ENCODE results near the gene IL1RN.

The IL1RN gene

DNA sequence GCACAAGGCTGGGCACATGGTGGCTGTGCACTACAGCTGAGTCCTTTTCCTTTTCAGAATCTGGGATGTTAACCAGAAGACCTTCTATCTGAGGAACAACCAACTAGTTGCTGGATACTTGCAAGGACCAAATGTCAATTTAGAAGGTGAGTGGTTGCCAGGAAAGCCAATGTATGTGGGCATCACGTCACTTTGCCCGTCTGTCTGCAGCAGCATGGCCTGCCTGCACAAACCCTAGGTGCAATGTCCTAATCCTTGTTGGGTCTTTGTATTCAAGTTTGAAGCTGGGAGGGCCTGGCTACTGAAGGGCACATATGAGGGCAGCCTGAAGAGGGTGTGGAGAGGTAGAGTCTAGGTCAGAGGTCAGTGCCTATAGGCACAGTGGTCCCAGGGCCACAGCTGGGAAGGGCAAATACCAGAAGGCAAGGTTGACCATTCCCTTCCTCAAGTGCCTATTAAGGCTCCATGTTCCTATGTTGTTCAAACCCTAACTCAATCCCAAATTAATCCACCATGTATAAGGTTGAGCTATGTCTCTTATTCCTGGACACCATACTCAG lies 2.2 kb downstream of the IL1RN start:
- no peak for DNase-seq (ENCODE audit: low spot score)

DNA sequence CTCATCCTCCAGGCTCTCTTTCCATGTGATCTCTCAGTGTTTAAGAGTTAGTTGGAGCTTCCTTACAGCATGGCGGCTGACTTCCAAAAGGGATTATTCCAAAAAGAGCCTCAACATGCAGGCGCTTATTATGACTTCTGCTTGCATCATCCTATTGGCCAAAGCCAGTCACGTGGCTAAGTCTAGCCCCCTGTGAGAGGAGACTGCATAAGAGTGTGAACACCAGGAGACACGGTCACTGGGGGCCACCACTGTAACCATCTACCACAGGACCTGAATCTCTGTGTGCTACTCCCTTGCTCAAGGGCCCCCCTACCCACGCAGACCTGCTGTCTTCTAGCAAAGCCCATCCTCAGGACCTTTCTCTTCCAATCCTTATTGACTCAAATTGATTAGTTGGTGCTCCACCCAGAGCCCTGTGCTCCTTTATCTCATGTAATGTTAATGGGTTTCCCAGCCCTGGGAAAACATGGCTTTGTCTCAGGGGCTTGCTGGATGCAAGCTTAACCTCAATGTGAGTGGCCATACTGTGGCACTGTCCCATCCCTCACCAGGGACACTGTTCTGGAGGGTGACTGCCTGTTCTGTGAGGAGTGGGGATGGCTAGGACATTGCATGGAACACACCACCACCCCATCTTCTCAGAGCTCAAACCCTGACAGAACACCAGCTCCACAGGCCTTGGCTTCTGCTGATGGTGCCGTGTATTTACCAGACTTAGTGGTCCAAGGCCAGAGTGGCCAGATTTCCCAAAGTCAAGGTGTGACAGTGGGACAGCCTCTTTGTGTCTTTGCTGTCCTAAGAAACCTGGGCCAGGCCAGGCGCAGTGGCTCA lies 4.2 kb downstream of the IL1RN start:
- no peak for DNase-seq (ENCODE audit: low spot score)

DNA sequence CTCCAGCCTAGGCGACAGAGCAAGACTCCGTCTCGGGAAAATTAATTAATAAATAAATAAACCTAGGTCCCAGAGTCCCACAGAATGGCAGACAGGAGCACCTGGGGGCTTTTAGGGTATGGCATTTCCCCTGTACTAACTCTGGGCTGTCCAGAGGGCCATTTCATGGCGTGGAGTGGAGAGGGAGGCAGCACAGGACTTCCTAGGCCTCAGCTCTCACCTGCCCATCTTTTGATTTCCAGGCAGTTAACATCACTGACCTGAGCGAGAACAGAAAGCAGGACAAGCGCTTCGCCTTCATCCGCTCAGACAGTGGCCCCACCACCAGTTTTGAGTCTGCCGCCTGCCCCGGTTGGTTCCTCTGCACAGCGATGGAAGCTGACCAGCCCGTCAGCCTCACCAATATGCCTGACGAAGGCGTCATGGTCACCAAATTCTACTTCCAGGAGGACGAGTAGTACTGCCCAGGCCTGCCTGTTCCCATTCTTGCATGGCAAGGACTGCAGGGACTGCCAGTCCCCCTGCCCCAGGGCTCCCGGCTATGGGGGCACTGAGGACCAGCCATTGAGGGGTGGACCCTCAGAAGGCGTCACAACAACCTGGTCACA lies 5.1 kb downstream of the IL1RN start:
- no peak for DNase-seq (ENCODE audit: low spot score)

DNA sequence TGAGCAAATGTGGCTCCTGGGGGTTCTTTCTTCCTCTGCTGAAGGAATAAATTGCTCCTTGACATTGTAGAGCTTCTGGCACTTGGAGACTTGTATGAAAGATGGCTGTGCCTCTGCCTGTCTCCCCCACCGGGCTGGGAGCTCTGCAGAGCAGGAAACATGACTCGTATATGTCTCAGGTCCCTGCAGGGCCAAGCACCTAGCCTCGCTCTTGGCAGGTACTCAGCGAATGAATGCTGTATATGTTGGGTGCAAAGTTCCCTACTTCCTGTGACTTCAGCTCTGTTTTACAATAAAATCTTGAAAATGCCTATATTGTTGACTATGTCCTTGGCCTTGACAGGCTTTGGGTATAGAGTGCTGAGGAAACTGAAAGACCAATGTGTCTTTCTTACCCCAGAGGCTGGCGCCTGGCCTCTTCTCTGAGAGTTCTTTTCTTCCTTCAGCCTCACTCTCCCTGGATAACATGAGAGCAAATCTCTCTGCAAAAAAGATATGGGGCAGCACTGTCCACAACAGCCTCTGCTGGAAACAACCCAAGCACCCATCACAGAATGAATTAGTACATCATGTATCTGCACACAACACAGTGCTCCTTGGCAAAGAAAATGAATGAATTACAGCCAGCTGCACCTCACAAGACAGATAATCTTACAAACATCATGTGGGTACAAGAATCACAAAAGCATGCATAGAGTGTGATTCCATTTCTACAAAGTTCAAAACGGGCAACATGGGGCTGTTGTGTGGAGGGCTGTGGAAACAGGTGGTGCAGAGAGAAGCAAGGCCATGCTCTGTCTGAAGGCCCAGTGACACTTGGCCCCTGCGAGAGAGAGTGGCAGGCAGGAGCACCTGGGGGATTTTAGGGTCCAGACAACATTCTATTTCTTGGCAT lies 6.6 kb downstream of the IL1RN start:
- DNase-seq (ENCODE audit: low spot score): no peak

DNA sequence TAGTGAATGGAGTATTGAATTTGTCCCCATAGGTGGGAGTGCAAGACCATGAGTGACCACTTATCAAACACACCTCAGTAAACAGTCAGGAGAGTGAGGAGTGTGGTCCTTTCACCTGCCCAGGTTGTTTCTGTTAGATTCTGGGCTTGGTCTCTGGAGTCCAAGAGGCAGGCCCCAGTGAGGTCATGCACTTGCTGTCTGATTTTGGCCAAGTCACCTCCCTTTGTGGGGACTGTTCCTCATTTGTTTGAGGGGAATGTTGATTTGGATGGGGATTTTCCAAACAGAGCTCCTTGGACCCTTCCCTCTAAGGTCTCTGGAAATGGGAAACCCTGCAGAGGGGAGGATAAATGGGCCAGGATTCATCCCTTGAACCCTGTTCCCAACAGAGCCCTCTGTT lies 7.3 kb downstream of the IL1RN start:
- no peak for DNase-seq (ENCODE audit: low spot score)

DNA sequence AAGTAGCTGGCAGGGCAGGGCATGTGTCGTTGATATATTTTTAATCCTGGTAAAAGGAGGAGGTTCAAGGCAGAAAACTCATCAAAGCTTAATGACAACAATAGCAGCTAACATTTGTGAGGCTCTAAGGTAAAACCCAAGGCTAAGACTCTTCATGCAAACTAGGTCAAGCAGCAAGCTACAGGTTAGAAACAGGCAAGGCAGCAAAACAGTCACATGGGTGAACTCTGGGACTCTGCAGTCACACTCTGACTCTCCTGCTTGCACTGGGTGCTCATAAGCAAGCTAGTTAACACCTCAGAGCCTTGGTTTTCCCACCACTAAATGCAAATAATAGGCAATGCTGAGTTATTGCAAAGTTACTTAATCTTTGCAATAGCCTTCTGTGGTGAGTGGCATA lies 7.9 kb downstream of the IL1RN start:
- DNase-seq (ENCODE audit: low spot score): no peak

DNA sequence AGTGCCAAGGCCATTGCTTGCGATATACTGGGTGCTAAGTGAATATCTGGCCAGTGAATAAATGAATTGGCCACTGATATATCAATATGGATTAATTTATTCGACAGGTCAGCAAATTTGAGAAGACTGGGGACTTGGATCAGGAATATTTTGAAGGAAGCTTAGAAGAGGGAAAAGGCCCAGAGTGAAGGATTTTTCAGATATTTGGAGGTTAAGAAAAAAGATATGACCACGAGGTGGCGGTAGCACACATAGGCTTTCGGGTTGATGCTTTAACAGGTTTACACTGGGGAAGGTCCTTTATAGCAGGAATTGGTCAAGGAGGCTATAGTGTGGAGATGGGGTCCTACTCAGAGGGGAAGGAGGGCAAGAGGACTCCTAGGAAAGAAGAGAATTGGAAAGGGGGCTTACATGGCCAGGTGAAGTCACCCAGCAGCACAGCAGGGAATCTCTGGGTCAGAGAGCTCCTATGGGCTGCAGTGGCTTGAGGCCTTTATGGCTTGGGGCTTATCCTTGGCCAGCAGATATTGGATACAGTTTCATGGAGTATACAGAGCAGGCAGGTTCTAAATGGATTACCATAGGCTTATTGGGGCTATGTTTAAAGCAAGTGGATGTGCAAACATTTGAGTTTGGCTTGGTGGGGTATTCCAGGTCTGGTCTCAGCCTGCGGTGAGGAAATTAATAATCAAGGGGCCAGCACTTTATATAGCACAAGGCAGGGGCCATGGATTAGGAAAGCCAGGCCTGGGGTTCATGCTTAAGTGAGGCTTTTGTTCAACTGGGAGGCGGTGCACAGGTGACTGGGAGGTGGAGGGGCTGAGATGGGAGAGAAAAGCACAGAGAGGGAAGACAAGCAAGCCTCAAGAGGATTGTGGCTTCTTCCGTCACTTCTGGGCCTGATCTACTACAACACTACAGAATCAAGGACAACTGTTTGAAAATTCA lies 9.7 kb downstream of the IL1RN start:
- DNase-seq (ENCODE audit: low spot score): peak; percentile 54

DNA sequence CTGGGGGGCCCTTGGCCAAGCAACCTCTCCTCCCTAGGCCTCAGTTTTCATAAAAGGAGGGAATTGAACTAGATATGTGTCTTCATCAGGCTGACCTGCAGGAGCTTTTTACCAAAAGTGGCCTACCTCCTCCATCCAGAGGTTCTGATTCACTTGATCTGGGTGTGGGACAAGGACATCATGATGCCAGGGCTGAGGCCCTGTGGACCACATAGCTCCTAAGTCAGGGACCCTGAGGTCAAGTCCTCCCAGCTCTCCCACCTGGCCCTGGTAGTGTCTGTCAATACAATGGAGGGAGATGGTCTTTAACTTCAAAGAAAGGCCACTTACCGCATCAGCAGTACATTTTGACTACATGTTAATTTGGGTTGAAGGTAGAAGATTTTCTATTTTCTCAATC lies 10.4 kb downstream of the IL1RN start:
- no peak for DNase-seq (ENCODE audit: low spot score)

DNA sequence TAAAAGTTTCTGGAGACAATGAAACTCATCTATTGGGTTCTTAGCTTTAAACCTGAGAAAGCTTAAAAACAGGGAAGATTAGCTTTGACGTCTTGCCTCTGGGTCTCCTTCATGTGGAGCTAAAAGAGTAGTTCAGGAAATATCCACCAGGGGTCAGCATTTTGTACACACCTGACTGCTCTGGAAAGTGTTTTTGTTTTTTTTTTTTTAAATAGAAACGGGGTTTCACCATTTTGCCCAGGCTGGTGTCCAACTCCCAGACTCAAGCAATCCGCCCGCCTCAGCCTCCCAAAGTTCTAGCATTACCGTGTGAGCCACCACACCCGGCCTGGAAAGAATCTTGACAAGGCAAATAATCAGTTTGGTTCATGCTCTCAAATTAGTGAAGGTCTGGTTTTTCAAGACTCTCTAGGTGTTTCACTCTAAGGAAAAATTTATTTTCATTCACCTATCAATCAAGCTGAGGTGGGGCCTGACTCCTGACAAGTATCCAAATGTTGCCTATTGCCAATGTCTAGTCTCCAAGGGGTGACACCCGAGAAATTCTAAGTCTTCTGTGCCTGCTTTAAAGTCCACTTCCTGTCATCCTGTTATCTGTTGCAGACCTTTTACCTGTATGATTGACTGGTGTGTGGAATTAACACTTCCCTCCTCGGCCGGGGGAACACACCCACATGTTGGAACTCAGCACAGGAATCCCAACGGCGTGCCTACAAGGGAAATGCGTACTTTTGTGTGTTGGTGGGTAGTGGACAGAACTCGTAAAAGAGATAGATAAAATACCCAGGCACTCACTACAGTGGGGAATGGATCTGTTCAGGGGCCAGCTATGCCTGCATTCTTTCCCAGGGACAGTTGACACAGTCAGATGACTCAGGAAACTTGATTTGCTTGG lies 11.3 kb downstream of the IL1RN start:
- DNase-seq (ENCODE audit: low spot score): peak; percentile 59

DNA sequence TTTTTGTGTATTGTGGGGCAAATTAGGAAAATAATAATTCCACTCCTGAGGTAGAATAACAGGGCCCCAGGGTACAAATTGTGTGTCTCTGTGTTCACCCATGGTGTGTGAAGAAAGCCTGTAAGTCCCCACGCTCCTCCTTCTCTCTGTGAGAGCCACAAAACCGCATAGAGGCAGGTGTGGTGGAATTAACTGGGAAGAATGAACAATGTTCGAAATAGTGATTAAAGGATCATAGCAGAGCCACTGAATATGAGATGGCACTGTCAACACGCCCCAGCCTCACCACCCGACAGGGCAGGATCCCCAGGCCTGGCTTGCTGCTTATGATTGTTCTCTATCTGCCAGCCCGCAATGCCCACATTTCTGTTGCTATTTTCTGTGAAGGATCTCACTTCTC lies 14.1 kb downstream of the IL1RN start:
- no peak for DNase-seq (ENCODE audit: low spot score)

DNA sequence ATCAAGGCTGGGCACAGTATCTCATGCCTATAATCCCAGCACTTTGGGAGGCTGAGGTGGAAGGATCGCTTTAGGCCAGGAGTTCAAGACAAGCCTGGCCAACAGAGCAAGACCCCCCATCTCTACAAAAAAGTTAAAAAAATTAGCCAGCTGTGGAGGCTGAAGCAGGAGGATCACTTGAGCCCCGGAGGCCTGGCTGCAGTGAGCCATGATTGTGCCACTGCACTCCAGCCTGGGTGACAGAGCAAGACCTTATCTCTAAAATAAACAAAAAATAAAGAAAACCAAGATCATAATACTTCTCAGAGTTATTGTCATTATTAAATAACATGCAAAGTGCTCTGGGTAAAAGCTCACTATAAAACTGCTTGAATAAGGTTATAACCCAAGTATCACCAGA lies 14.9 kb downstream of the IL1RN start:
- DNase-seq (ENCODE audit: low spot score): no peak

DNA sequence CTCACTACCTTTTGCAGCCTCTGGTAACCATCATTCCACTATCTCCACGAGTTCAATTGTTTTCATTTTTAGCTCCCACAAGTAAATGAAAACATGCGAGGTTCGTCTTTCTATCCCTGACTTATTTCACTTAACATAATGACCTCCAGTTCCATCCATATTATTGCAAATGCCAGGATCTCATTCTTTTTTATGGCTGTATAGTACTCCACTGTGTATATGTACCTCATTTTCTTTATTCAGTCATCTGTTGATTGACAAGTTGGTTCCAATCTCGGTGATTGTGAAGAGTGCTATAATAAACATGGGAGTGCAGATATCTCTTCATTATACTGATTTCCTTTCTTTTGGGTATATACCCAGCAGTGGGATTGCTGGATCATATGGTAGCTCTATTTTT lies 16.9 kb downstream of the IL1RN start:
- DNase-seq (ENCODE audit: low spot score): no peak

DNA sequence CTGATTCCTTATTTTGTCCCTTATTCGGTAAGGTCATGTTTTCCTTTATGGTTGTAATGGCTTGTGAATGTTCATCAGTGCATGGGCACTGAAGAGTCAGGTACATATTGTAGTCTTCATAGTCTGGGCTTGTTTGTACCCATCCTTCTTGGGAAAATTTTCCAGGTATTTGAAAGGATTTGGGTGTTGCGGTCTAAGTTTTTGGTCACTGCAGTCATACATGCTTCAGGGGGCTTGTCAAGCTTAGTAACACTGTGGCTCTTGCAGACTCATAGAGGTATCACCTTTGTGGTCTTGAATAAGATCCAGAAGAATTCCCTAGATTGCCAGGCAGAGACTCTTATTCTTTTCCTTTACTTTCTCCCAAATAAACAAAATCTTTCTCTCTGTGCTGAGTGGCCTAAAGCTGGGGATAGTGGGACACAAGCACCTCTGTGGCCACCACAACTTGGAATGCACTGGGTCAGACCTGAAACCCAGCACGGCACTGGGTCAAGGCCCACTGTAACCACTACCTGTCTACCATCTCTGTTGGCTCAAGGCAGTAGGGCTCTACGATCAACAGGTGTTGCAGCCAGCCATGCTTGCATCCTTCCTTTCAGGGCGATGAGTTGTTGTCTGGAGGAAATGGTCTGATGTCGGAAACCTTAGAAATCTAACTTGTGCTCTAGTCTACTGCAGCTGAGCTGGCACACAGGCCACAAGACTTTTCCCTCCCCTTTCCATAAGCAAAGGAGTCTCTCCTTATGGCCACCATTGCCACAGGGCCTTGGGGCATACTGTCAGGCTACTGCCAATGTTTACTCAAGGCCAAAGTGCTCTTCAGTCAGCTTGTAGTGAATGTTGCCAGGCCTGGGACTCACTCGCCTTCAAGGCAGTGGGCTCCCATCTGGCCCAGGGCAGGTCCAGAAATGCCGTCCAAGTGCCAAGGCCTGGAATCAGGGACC lies 21.5 kb downstream of the IL1RN start:
- DNase-seq (ENCODE audit: low spot score): no peak

DNA sequence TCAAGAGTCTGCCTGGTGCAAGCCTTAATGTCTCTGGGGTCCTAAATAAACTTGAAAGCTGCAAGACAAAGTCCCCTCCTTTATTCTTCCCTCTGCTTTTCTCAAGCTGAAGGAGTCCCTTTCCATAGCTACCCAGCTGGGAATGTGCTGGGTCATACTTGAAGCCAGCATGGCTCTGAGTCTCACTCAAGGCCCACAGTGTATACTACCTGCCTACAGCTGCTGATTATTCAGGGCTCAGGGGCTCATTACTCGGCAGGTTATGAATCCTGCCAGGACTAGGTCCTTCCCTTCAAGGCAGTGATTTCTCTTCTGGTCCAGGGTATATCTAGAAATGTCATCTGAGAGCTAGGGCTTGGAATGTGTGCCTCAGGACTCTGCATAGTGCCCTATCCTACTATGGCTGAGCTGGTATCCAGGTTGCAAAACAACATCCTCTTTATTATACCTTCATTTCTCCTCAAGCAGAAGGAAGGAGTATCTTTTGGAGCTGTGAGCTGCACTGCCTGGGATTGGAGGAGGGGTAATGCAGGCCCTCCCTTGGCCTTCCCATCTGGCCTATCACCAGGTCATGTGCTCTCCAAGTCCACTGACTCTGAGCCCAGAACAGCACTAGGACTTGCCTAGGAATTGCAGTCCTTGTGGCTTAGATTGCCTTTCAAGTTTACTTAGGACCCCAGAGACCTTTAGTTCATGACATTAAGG lies 22.3 kb downstream of the IL1RN start:
- no peak for DNase-seq (ENCODE audit: low spot score)

DNA sequence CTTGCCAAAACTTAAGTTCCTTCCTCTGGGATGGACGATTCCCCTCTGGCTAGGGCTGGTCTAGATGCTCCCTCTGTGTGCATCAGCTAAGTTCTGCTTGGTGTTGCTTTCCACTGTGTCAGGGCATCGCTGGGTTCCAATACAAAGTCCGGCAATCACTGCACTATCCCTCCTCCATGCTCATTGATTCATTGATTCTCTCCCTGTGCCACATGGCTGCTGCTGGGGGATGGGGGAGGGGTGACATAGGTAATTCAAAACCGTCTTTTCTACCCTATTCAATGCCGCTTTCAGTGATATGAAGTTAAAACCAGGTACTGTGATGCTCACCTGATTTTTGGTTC lies 22.8 kb downstream of the IL1RN start:
- no peak for DNase-seq (ENCODE audit: low spot score)

DNA sequence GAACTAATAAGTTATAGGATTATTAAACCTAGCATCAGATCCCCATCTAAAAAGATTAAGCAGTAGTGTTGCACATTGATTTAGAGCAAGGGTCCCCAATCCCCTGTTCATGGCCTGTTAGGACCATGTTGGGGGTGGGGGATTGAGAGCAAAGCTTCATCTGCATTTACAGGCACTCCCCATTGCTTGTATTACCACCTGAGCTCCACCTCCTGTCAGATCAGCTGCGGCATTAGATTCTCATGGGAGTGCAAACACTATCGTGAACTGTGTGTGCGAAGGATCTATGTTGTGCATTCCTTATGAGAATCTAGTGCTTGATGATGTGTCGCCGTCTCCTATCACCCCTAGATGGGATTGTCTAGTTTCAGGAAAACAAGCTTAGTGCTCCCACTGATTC lies 27.9 kb downstream of the IL1RN start:
- DNase-seq (ENCODE audit: low spot score): no peak

DNA sequence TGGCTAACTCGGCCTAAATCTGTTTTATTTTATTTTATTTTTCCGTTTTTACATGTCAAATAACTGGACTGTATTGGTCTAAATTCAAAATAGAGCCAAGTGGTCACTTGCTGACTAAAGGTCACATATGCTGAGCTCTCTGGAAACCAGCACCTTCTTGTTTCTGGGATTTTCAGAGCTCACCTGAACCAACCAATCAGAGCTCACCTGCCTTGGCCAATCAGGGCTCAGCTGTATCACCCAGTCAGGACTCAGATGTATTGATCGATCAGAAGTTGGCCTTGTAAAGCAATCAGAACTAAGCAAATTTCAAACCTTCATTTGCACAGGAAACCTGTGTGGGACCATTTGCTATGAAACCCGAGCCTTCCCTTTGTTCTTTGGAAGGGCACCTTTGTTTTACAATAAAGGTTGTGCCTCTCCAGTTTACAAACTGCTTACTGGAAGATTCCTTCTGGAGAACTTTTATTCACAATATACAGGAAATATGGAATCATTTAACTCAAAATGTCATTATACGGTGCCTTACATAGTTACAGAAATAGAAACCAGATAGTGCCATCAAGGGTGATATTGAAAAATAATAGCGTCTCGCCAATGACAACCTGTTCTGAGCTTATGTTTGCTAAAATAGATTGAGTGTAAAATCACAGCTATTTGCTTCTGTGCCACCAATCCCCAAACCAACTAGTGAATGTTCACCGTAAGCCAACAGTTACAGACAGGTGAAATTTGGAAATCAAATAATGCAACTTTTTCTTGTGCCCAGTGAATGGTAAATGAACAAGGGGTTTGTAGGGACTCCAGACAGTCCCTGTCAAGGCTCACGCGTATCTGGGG lies 29.1 kb downstream of the IL1RN start:
- no peak for DNase-seq (ENCODE audit: low spot score)

All from AG08396 (cell line).